WTC11 (cell line): Measurements from ENCODE around the gene LINS1. TPM values are rescaled to one million over a fixed set of nuclear protein-coding genes. Genes with fewer than 3 reads are reported as not detected.

Experiments used
- ATAC-seq: fragments of 200-7000 bp; cut with Tn5 transposase; 2 replicates; pipeline ENCODE4 v1.10.0; 2021; ENCODE audit warnings: mild to moderate bottlenecking, moderate library complexity
- CTCF ChIA-PET: fragments of 300-600 bp; sonication (Branson Sonifier 250); formaldehyde crosslinking; loops from one replicate; lab custom pipeline; 2021; ENCODE audit warnings: antibody characterized with exemption; lab: Charles Lee
- POLR2A ChIA-PET: fragments of 350-600 bp; sonication (Branson Sonifier 250); formaldehyde crosslinking; loops from one replicate; lab custom pipeline; 2021; ENCODE audit warnings: antibody characterized with exemption; lab: Charles Lee
- DNase-seq: peaks from one replicate; pipeline ENCODE4 v3.0.0; 2021; ENCODE audit warnings: low spot score
- H3K27ac Mint-ChIP-seq: 2 replicates; pipeline ENCODE4 v1.8.0; 2021; ENCODE audit warnings: mixed read lengths
- H3K27me3 Mint-ChIP-seq: 2 replicates; pipeline ENCODE4 v1.8.0; 2021; ENCODE audit warnings: low read depth, mild to moderate bottlenecking, moderate library complexity, mixed read lengths
- H3K36me3 Mint-ChIP-seq: 2 replicates; pipeline ENCODE4 v1.8.0; 2021; ENCODE audit warnings: mixed read lengths
- H3K4me1 Mint-ChIP-seq: 2 replicates; pipeline ENCODE4 v1.8.0; 2022; ENCODE audit warnings: mixed read lengths
- H3K4me3 Mint-ChIP-seq: 2 replicates; pipeline ENCODE4 v1.8.0; 2021; ENCODE audit warnings: mild to moderate bottlenecking, moderate library complexity, mixed read lengths
- H3K9me3 Mint-ChIP-seq: 2 replicates; pipeline ENCODE4 v1.8.0; 2021; ENCODE audit warnings: mixed read lengths
- AFF4 ChIP-seq: sonication (generic); formaldehyde crosslinking; IDR thresholded peaks from 2 replicates; pipeline ENCODE4 v1.8.1; 2023; ENCODE audit warnings: mild to moderate bottlenecking, missing genetic modification reagents, borderline replicate concordance
- CDX4 ChIP-seq: fragments of 250-450 bp; sonication (Bioruptor Pico); IDR thresholded peaks from 2 replicates; pipeline ENCODE4 v1.9.0; 2021; ENCODE audit warnings: moderate library complexity, mild to moderate bottlenecking, inconsistent platforms, borderline replicate concordance
- CREM ChIP-seq: sonication (generic); formaldehyde crosslinking; IDR thresholded peaks from 2 replicates; pipeline ENCODE4 v1.8.1; 2022; ENCODE audit warnings: mild to moderate bottlenecking, missing genetic modification reagents, moderate library complexity
- EMX1 ChIP-seq: fragments of 250-450 bp; sonication (Bioruptor Pico); IDR thresholded peaks from 2 replicates; pipeline ENCODE4 v1.8.0; 2021; ENCODE audit warnings: mild to moderate bottlenecking
- ETV6 ChIP-seq: sonication (generic); formaldehyde crosslinking; IDR thresholded peaks from 2 replicates; pipeline ENCODE4 v1.8.1; 2022; ENCODE audit warnings: mild to moderate bottlenecking, missing genetic modification reagents
- FOXJ3 ChIP-seq: sonication (generic); formaldehyde crosslinking; IDR thresholded peaks from 2 replicates; pipeline ENCODE4 v1.9.0; 2021; ENCODE audit warnings: missing genetic modification reagents, mild to moderate bottlenecking, borderline replicate concordance
- FOXP1 ChIP-seq: sonication (generic); formaldehyde crosslinking; IDR thresholded peaks from 2 replicates; pipeline ENCODE4 v1.8.0; 2022; ENCODE audit warnings: missing genetic modification reagents, mild to moderate bottlenecking, moderate library complexity, borderline replicate concordance
- GRHL2 ChIP-seq: fragments of 250-450 bp; sonication (Bioruptor Pico); IDR thresholded peaks from 2 replicates; pipeline ENCODE4 v1.8.0; 2022; ENCODE audit warnings: mild to moderate bottlenecking, moderate library complexity; ENCODE audit not compliant: insufficient replicate concordance, severe bottlenecking
- GTF2I ChIP-seq: fragments of 250-450 bp; sonication (Bioruptor Pico); conservative IDR thresholded peaks from 2 replicates; pipeline ENCODE4 v1.4.0; 2021; ENCODE audit warnings: mild to moderate bottlenecking
- MXD4 ChIP-seq: fragments of 250-450 bp; sonication (Bioruptor Pico); IDR thresholded peaks from 2 replicates; pipeline ENCODE4 v1.8.0; 2021; ENCODE audit warnings: mild to moderate bottlenecking, moderate library complexity, borderline replicate concordance
- MYBL2 ChIP-seq: sonication (generic); formaldehyde crosslinking; IDR thresholded peaks from 2 replicates; pipeline ENCODE4 v1.8.1; 2023; ENCODE audit warnings: mild to moderate bottlenecking, moderate library complexity, missing genetic modification reagents
- NFATC4 ChIP-seq: fragments of 250-450 bp; sonication (Bioruptor Pico); IDR thresholded peaks from 2 replicates; pipeline ENCODE4 v1.9.0; 2021; ENCODE audit warnings: mild to moderate bottlenecking
- NFE2L1 ChIP-seq: sonication (generic); formaldehyde crosslinking; IDR thresholded peaks from 2 replicates; pipeline ENCODE4 v1.8.1; 2023; ENCODE audit warnings: missing genetic modification reagents
- NFYB ChIP-seq: sonication (generic); formaldehyde crosslinking; conservative IDR thresholded peaks from 2 replicates; pipeline ENCODE4 v1.8.0; 2022; ENCODE audit warnings: low read depth, missing genetic modification reagents
- SMAD4 ChIP-seq: sonication (generic); formaldehyde crosslinking; IDR thresholded peaks from 2 replicates; pipeline ENCODE4 v1.8.0; 2022; ENCODE audit warnings: mild to moderate bottlenecking, missing genetic modification reagents
- SOX15 ChIP-seq: fragments of 250-450 bp; sonication (Bioruptor Pico); IDR thresholded peaks from 2 replicates; pipeline ENCODE4 v1.9.0; 2021; ENCODE audit warnings: mild to moderate bottlenecking
- TEAD1 ChIP-seq: sonication (generic); formaldehyde crosslinking; IDR thresholded peaks from 2 replicates; pipeline ENCODE4 v1.8.0; 2022; ENCODE audit warnings: mild to moderate bottlenecking, missing genetic modification reagents
- ZNF416 ChIP-seq: fragments of 250-450 bp; sonication (Bioruptor Pico); IDR thresholded peaks from 2 replicates; pipeline ENCODE4 v1.9.0; 2021; ENCODE audit warnings: mild to moderate bottlenecking, inconsistent platforms
- ZNF423 ChIP-seq: fragments of 250-450 bp; sonication (Bioruptor Pico); IDR thresholded peaks from 2 replicates; pipeline ENCODE4 v2.1.2; 2022; ENCODE audit warnings: mild to moderate bottlenecking, moderate library complexity
- total RNA-seq: library from RNA; stranded (reverse); gene quantifications from 3 replicates; pipeline ENCODE4 v1.2.3, GENCODE V29; 2021
- TF ChIP-seq, protein P1 (sequence below): sonication (generic); formaldehyde crosslinking; IDR thresholded peaks from 2 replicates; pipeline ENCODE4 v1.8.1; 2022; ENCODE audit warnings: low read depth, mild to moderate bottlenecking, moderate library complexity, missing genetic modification reagents, borderline replicate concordance

LINS1 gene
- total RNA-seq, 1 experiment from 2014 or later, result 10.4 TPM

DNA sequence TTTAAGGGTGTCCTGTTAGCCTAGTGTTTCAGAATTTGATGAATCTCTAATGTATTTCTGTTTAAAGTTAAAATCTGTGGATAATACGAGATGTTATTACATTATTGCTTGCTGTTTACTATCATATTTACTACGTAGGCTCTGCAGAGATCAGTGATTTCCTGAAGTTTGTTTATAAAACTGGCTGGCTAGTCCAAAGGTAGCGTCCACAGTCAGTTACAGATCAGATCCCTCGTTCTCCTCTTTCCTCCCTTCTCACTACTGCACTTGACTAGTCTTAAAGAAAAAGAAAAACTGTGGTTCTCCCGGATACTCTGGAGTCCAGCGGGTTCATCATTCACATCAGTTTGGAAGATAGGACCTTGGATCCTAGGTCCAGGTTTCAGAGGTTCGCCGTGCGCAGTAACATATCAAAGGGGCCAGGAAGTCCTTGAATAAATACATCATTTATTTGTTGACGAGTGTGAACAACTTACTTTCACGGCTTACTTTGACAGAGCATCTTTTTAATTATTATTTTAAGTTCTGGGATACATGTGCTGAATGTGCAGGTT is 36.3 kb upstream of the LINS1 start:
- ATAC-seq, result no peak
- no peak overlapping the region for H3K4me3 Mint-ChIP-seq
- TF ChIP-seq MXD4 (CRISPR knock-in tag) (no peak), FOXP1 (CRISPR knock-in tag) (no peak), MYBL2 (CRISPR knock-in tag) (no peak), EMX1 (no peak), ETV6 (CRISPR knock-in tag) (no peak), FOXJ3 (CRISPR knock-in tag) (no peak), SMAD4 (no peak), TEAD1 (CRISPR knock-in tag) (no peak), CREM (no peak), ZNF416 (no peak), NFE2L1 (CRISPR knock-in tag) (no peak), AFF4 (CRISPR knock-in tag) (no peak), CDX4 (CRISPR knock-in tag) (no peak), GTF2I (CRISPR knock-in tag) (no peak)
- TF ChIP-seq, all 79 proteins: peak for 0
- Mint-ChIP-seq H3K4me1 (peaks cover 39% of the 10 kb centered on the region), H3K9me3 (no peaks in the 10 kb centered on the region), H3K27ac (no peak overlapping the region), H3K27me3 (no peaks in the 10 kb centered on the region), H3K36me3 (no peaks in the 10 kb centered on the region)
- POLR2A ChIA-PET, result no interaction called here
- CTCF ChIA-PET, result no interaction called here
- no peak for DNase-seq

DNA sequence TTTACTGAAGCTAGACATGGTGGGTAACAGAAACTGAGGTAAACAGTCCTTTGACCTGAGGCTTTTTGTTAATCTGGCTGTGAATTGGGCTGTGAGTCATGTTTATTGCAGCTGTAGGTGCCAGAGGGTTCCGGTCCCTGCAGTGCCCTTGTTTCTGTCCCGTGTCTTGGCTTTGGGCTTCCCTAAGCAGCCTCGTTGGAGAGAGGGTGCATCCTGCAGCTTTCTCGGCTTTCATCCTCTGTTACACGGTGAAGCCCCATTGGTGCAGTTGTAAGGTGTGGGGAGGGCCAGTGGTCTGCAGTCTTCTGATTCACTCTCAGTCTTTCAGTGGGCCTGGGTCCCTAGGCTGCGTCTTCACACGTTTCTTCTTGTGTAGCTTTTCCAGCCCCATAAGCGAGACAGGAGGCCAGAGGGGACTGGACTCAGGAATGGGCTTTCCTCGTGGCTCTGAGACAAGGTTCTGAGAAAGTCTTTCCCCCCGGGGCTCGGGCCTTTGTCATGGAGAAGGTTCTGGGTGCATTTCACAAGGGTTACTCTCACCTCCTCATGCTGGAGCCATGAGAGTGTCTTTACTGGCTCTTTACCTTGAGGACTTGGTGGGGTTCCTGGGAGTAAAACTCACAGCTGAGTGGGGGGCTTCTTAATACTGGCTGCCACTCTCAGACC is 33.6 kb upstream of the LINS1 start:
- no peak overlapping the region for H3K4me3 Mint-ChIP-seq
- H3K27ac Mint-ChIP-seq, result peak overlapping the region; percentile 72
- no peaks in the 10 kb centered on the region for H3K36me3 Mint-ChIP-seq
- H3K4me1 Mint-ChIP-seq, result peaks cover 48% of the 10 kb centered on the region
- H3K27me3 Mint-ChIP-seq, result no peaks in the 10 kb centered on the region
- ChIA-PET CTCF (interaction anchor here (0.8 to 2.6 kb wide), 4 partner anchors 23 to 373 kb away, joined by 3 to 11 read pairs (median 5); no protein-coding TSS in a partner anchor), POLR2A (interaction anchor here (0.6 kb wide), 1 partner anchor 506 kb away, joined by 4 read pairs; no protein-coding TSS in a partner anchor)
- H3K9me3 Mint-ChIP-seq, result no peaks in the 10 kb centered on the region
- TF ChIP-seq ZNF423 (0 out of 2 replicates have a peak, but pooled peaks have one; percentile 6), NFYB (CRISPR knock-in tag) (no peak)
- ATAC-seq (peak; percentile 75), DNase-seq (peak; percentile 43)

DNA sequence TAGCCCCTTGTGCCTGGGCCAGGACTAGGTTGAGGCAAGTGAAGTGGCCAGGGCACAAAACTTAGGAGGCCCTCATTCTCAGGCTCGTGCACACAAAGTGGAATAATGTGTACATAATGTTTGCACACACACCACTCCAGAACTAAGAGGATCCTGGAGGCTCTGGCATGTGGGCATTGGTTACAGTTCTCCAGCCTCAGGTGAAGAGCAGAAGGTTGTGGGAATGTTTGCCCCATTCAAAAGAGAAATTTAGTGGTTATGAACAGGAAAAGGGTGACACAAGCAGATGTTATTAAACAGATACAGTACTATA is 31.7 kb upstream of the LINS1 start:
- ChIA-PET CTCF (no interaction called here), POLR2A (no interaction called here)
- ATAC-seq, result no peak
- Mint-ChIP-seq H3K36me3 (peaks cover 7% of the 10 kb centered on the region; the same call in 1 of the 2 replicates), H3K4me3 (no peak overlapping the region), H3K4me1 (peaks cover 48% of the 10 kb centered on the region), H3K9me3 (no peaks in the 10 kb centered on the region), H3K27me3 (no peaks in the 10 kb centered on the region), H3K27ac (no peak overlapping the region)
- DNase-seq, result no peak
- TF ChIP-seq GRHL2 (CRISPR knock-in tag) (no peak), AFF4 (CRISPR knock-in tag) (no peak), FOXJ3 (CRISPR knock-in tag) (no peak), NFATC4 (no peak), SOX15 (CRISPR knock-in tag) (no peak)
- TF ChIP-seq, protein P1, sequence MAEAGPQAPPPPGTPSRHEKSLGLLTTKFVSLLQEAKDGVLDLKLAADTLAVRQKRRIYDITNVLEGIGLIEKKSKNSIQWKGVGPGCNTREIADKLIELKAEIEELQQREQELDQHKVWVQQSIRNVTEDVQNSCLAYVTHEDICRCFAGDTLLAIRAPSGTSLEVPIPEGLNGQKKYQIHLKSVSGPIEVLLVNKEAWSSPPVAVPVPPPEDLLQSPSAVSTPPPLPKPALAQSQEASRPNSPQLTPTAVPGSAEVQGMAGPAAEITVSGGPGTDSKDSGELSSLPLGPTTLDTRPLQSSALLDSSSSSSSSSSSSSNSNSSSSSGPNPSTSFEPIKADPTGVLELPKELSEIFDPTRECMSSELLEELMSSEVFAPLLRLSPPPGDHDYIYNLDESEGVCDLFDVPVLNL (CRISPR knock-in tag), result no peak
